Measurements from ENCODE around the gene PCDHA6. TPM values are rescaled to one million over a fixed set of nuclear protein-coding genes. Genes with fewer than 3 reads are reported as not detected.

The PCDHA6 gene
- total RNA-seq, 4 donors from 2014 or later = 0.55 to 0.89 (median 0.56) TPM; not detected in 1

DNA sequence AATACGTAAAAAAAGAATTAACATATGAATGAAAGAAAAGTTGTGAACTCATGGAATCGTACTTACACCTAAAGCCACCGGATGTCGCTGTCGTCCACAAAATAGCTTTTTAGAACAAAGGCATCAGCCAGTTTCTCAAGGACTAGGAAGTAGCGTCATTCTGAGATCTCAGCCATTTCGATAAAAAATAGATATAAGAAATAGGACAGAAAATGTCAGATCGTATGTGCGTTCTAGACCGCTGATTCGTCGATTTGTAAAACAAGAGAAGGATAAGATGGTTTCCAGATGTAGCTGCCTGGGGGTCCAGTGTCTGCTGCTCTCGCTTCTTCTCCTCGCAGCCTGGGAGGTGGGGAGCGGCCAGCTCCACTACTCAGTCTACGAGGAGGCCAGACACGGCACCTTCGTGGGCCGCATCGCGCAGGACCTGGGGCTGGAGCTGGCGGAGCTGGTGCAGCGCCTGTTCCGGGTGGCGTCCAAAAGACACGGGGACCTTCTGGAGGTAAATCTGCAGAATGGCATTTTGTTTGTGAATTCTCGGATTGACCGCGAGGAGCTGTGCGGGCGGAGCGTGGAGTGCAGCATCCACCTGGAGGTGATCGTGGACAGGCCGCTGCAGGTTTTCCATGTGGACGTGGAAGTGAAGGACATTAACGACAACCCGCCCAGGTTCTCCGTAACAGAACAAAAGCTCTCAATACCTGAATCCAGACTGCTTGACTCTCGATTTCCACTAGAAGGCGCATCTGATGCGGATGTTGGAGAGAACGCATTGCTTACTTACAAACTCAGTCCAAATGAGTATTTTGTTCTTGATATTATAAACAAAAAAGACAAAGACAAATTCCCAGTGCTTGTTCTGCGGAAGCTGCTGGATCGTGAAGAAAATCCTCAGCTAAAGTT is 28.3 kb downstream of the PCDHA6 start, which contains the start of gene PCDHA10:
Gene PCDHA10 (plus strand): TSS at position 126 of the 903 bp plus-strand sequence. CDS start 152 bp downstream, at position 278.
- H3K27ac ChIP-seq = no peak within 1 kb of the TSS
- 19% methylated on average over 34 of the region's 44 CpGs for WGBS
- peaks cover 9% of the 10 kb centered on the region for H3K27me3 ChIP-seq
- peaks cover 20% of the 10 kb centered on the region for H3K9me3 ChIP-seq
- H3K36me3 ChIP-seq = no peaks in the 10 kb centered on the region
- H3K4me1 ChIP-seq = no peaks in the 10 kb centered on the region
- DNase-seq (ENCODE audit: low spot score in 2 of 2) = no peak
- TF ChIP-seq EP300 (IDR thresholded peaks at IDR 0.05) = no peak
- TF ChIP-seq POLR2AphosphoS5 (IDR thresholded peaks at IDR 0.05) = no peak
- TF ChIP-seq, protein P1, sequence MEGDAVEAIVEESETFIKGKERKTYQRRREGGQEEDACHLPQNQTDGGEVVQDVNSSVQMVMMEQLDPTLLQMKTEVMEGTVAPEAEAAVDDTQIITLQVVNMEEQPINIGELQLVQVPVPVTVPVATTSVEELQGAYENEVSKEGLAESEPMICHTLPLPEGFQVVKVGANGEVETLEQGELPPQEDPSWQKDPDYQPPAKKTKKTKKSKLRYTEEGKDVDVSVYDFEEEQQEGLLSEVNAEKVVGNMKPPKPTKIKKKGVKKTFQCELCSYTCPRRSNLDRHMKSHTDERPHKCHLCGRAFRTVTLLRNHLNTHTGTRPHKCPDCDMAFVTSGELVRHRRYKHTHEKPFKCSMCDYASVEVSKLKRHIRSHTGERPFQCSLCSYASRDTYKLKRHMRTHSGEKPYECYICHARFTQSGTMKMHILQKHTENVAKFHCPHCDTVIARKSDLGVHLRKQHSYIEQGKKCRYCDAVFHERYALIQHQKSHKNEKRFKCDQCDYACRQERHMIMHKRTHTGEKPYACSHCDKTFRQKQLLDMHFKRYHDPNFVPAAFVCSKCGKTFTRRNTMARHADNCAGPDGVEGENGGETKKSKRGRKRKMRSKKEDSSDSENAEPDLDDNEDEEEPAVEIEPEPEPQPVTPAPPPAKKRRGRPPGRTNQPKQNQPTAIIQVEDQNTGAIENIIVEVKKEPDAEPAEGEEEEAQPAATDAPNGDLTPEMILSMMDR (IDR thresholded peaks at IDR 0.05) = no peak
- TF ChIP-seq POLR2A (IDR thresholded peaks at IDR 0.05) = no peak
- H3K4me3 ChIP-seq = no peak within 1 kb of the TSS

DNA sequence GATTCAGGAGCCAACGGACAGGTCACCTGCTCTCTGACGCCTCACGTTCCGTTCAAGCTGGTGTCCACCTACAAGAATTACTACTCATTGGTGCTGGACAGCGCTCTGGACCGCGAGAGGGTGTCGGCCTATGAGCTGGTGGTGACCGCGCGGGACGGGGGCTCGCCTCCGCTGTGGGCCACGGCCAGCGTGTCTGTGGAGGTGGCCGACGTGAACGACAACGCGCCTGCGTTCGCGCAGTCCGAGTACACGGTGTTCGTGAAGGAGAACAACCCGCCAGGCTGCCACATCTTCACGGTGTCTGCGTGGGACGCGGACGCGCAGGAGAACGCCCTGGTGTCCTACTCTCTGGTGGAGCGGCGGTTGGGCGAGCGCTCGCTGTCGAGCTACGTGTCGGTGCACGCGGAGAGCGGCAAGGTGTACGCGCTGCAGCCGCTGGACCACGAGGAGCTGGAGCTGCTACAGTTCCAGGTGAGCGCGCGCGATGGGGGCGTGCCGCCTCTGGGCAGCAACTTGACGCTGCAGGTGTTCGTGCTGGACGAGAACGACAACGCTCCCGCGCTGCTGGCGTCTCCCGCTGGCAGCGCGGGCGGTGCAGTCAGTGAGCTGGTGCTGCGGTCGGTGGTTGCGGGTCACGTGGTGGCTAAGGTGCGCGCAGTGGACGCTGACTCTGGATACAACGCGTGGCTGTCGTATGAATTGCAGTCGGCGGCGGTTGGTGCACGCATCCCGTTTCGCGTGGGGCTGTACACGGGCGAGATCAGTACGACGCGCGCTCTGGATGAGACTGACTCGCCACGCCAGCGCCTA is 29.6 kb downstream of the PCDHA6 start:
- H3K4me3 ChIP-seq = no peak overlapping the region
- H3K27me3 ChIP-seq = peaks cover 9% of the 10 kb centered on the region
- H3K36me3 ChIP-seq = no peaks in the 10 kb centered on the region
- H3K9me3 ChIP-seq = peaks cover 28% of the 10 kb centered on the region
- H3K27ac ChIP-seq = no peak overlapping the region
- DNase-seq (ENCODE audit: low spot score in 2 of 2) = no peak
- H3K4me1 ChIP-seq = no peaks in the 10 kb centered on the region
- 67% methylated on average over 29 of the region's 94 CpGs for WGBS
- TF ChIP-seq POLR2AphosphoS5 (IDR thresholded peaks at IDR 0.05) (no peak), EP300 (IDR thresholded peaks at IDR 0.05) (no peak)

DNA sequence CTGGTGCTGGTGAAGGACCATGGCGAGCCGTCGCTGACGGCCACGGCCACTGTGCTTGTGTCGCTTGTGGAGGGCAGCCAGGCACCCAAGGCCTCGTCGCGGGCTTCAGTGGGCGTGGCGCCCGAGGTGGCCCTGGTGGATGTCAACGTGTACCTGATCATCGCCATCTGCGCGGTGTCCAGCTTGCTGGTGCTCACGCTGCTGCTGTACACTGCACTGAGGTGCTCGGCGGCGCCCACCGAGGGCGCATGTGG is 30.2 kb downstream of the PCDHA6 start:
- WGBS = 65% methylated on average over 2 of the region's 22 CpGs
- Histone ChIP-seq H3K4me3 (no peak overlapping the region), H3K4me1 (no peaks in the 10 kb centered on the region), H3K36me3 (no peaks in the 10 kb centered on the region), H3K27me3 (peaks cover 14% of the 10 kb centered on the region), H3K27ac (no peak overlapping the region), H3K9me3 (peaks cover 33% of the 10 kb centered on the region)
- TF ChIP-seq, protein P1 (IDR thresholded peaks at IDR 0.05) = no peak
- TF ChIP-seq POLR2A (IDR thresholded peaks at IDR 0.05) = no peak
- no peak for TF ChIP-seq POLR2AphosphoS5 (IDR thresholded peaks at IDR 0.05)
- TF ChIP-seq EP300 (IDR thresholded peaks at IDR 0.05) = no peak
- DNase-seq (ENCODE audit: low spot score in 2 of 2) = no peak

DNA sequence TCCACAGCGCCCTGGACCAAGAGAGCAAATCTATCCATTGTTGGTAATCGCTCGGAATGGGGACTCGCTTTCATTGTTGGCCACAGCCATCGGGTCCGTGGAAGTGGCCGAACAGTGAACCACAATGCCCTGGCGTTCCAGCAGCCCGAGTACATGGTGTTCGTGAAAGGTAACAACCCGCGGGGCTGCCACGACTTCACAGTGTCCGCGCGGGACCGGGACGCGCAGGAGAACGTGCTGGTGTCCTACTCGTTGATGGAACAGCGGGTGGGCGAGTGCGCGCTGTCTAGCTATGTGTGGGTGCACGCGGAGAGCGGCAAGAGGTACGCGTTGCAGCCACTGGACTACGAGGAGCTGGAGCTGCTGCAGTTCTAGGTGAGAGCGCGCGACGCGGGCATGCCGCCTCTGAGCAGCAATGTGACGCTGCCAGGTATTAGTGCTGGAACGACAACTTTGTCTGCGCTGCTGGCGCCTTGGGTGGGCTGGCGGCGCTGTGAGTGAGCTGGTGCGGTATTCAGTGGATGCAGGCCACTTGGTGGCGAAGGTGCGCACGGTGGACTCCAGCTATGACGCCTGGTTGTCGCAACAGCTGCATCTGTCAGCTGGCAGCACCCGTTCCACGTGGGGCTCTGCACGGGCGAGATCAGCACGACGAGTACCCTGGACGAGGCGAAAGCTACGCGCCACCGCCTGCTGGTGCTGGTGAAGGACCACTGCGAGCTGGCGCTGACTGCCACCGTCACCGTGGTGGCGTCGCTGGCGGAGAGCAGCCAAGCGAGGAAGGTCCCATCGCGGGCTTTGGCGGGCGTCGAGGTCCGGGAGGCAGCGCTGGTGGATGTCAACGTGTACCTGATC is 34.9 kb downstream of the PCDHA6 start:
- TF ChIP-seq EP300 (IDR thresholded peaks at IDR 0.05) (no peak), POLR2A (IDR thresholded peaks at IDR 0.05) (no peak), POLR2AphosphoS5 (IDR thresholded peaks at IDR 0.05) (no peak)
- TF ChIP-seq, protein P1 (IDR thresholded peaks at IDR 0.05) = no peak
- no peak overlapping the region for H3K4me3 ChIP-seq
- H3K4me1 ChIP-seq = no peaks in the 10 kb centered on the region
- H3K9me3 ChIP-seq = peaks cover 25% of the 10 kb centered on the region
- no peaks in the 10 kb centered on the region for H3K36me3 ChIP-seq
- no peak overlapping the region for H3K27ac ChIP-seq
- 45% methylated on average over 29 of the region's 76 CpGs for WGBS
- peaks cover 6% of the 10 kb centered on the region for H3K27me3 ChIP-seq
- no peak for DNase-seq (ENCODE audit: low spot score in 2 of 2)

DNA sequence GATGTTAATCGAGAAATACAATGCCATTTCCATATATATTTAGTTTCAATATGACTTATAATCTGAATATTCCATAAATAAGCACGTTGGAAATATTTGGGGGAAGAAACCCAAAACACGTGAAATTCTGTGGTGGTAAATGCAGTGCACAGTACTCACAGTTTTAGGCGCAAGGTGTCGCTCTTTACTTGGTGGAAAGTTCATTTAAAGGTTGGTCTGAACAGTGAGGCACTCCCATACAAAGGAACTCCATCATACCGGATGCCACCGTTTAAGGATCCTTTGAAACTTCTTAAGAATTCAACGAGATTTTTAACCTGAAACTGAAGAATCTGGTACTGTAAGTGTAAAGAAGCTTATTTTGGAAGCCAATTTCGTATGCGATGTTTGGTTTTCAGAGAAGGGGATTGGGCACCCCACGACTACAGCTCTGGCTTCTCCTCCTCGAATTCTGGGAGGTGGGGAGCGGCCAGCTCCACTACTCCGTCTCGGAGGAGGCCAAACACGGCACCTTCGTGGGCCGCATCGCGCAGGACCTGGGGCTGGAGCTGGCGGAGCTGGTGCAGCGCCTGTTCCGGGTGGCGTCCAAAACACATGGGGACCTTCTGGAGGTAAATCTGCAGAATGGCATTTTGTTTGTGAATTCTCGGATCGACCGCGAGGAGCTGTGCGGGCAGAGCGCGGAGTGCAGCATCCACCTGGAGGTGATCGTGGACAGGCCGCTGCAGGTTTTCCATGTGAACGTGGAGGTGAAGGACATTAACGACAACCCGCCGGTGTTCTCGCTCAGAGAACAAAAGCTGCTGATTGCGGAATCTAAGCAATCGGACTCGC is 41.2 kb downstream of the PCDHA6 start, which contains the start of gene PCDHA11:
Gene PCDHA11 (plus strand): TSS at position 237 of the 834 bp plus-strand sequence. CDS start 147 bp downstream, at position 384.
- TF ChIP-seq EP300 (IDR thresholded peaks at IDR 0.05) (no peak), POLR2A (IDR thresholded peaks at IDR 0.05) (no peak), POLR2AphosphoS5 (IDR thresholded peaks at IDR 0.05) (no peak)
- TF ChIP-seq, protein P1 (IDR thresholded peaks at IDR 0.05) = no peak
- Histone ChIP-seq H3K36me3 (no peaks in the 10 kb centered on the region), H3K27ac (no peak within 1 kb of the TSS), H3K4me1 (no peaks in the 10 kb centered on the region), H3K4me3 (no peak within 1 kb of the TSS), H3K27me3 (no peaks in the 10 kb centered on the region), H3K9me3 (peaks cover 19% of the 10 kb centered on the region)
- WGBS = 23% methylated on average over 36 of the region's 41 CpGs
- DNase-seq (ENCODE audit: low spot score in 2 of 2) = no peak
